Hepatocyte (in vitro differentiated cells): ENCODE data around the gene KRT8. TPM values are rescaled to one million over a fixed set of nuclear protein-coding genes. Genes with fewer than 3 reads are reported as not detected.
A peak's percentile ranks its signal among the peaks of the same experiment; 100 is the strongest.

Experiments
- DNase-seq: peaks from one replicate; pipeline ENCODE4 v3.0.0-alpha.2; 2016; ENCODE audit warnings: low spot score
- H2AFZ ChIP-seq: fragments of 200-600 bp; sonication (generic); 2 replicates; pipeline ENCODE4 v1.6.0; 2016; ENCODE audit warnings: antibody characterized with exemption, mild to moderate bottlenecking
- H3K27ac ChIP-seq: fragments of 200-600 bp; sonication (generic); 2 replicates; pipeline ENCODE4 v1.5.1; 2016; ENCODE audit warnings: mild to moderate bottlenecking
- H3K27me3 ChIP-seq: fragments of 200-600 bp; sonication (generic); 2 replicates; pipeline ENCODE4 v1.6.1; 2016
- H3K36me3 ChIP-seq: fragments of 200-600 bp; sonication (generic); replicated peaks from 2 replicates; pipeline ENCODE4 v1.5.1; 2016; ENCODE audit warnings: low read depth; ENCODE audit not compliant: insufficient read depth
- H3K4me1 ChIP-seq: fragments of 200-600 bp; sonication (generic); 2 replicates; pipeline ENCODE4 v1.5.1; 2016; ENCODE audit warnings: mild to moderate bottlenecking, moderate library complexity; ENCODE audit not compliant: insufficient read depth
- H3K4me2 ChIP-seq: fragments of 200-600 bp; sonication (generic); 2 replicates; pipeline ENCODE4 v1.6.0; 2016
- H3K4me3 ChIP-seq: fragments of 200-600 bp; sonication (generic); 2 replicates; pipeline ENCODE4 v1.5.1; 2016; ENCODE audit warnings: mild to moderate bottlenecking
- H3K79me2 ChIP-seq: fragments of 200-600 bp; sonication (generic); 2 replicates; pipeline ENCODE4 v1.6.0; 2017; ENCODE audit warnings: mild to moderate bottlenecking
- H3K9me2 ChIP-seq: fragments of 200-600 bp; sonication (generic); replicated peaks from 2 replicates; pipeline ENCODE4 v1.6.0; 2017; ENCODE audit warnings: mild to moderate bottlenecking; ENCODE audit not compliant: insufficient read depth
- H3K9me3 ChIP-seq: fragments of 200-600 bp; sonication (generic); 2 replicates; pipeline ENCODE4 v1.5.1; 2016; ENCODE audit warnings: low read depth, mild to moderate bottlenecking
- H4K20me1 ChIP-seq: fragments of 200-600 bp; sonication (generic); 2 replicates; pipeline ENCODE4 v1.6.0; 2016; ENCODE audit warnings: mild to moderate bottlenecking; ENCODE audit not compliant: insufficient read depth, poor library complexity, severe bottlenecking
- CTCF ChIP-seq: fragments of 200-600 bp; sonication (generic); IDR thresholded peaks from 2 replicates; pipeline ENCODE4 v1.5.1; 2016; ENCODE audit warnings: antibody characterized with exemption, mild to moderate bottlenecking; ENCODE audit not compliant: poor library complexity
- EZH2 ChIP-seq: fragments of 200-600 bp; sonication (generic); IDR thresholded peaks from 2 replicates; pipeline ENCODE4 v1.6.1; 2016; ENCODE audit warnings: antibody characterized with exemption, mild to moderate bottlenecking, borderline replicate concordance
- EZH2phosphoT487 ChIP-seq: fragments of 200-600 bp; sonication (generic); IDR thresholded peaks from one replicate; pipeline ENCODE4 v1.6.1; 2018; ENCODE audit warnings: antibody characterized with exemption, mild to moderate bottlenecking, low read depth, moderate library complexity; ENCODE audit not compliant: unreplicated experiment, severe bottlenecking
- WGBS: methylation state at CpG from one replicate; pipeline ENCODE4 v1.1.6; 2016; ENCODE audit warnings: low lambda C conversion rate; ENCODE audit errors: missing lambda C conversion rate; 5-methylcytosine and 5-hydroxymethylcytosine counted together
- polyA plus RNA-seq: library from polyadenylated mRNA; unstranded; fragments of >200 nt; fragmentation: Nextera tagmentation; extraction: Ambion mirVana; gene quantifications from 2 replicates; pipeline ENCODE4 v1.2.1, GENCODE V29; 2016
- total RNA-seq: library from RNA; depleted of rRNA; stranded (reverse); fragments of >200 nt; gene quantifications from 2 replicates; pipeline ENCODE4 v1.2.3, GENCODE V29; 2014

Gene KRT8
- total and polyA plus RNA-seq, 2 experiments from 2014 or later = 1,381 to 2,058 TPM

GRCh38 chr12:52906191-52906601 lies 1.3 kb upstream of the KRT8 start:
- Histone ChIP-seq H3K9me2 (no peaks in the 10 kb centered on the region), H3K4me3 (no peak overlapping the region), H3K36me3 (peaks cover under 1% of the 10 kb centered on the region), H4K20me1 (peaks cover 29% of the 10 kb centered on the region), H3K4me1 (peaks cover 49% of the 10 kb centered on the region), H3K79me2 (peaks cover 65% of the 10 kb centered on the region), H3K27ac (peak overlapping the region; percentile 95), H3K27me3 (no peaks in the 10 kb centered on the region), H2AFZ (no peak overlapping the region), H3K4me2 (peak overlapping the region; percentile 61), H3K9me3 (no peaks in the 10 kb centered on the region)
- TF ChIP-seq EZH2 = no peak
- TF ChIP-seq CTCF = no peak
- TF ChIP-seq EZH2phosphoT487 = no peak
- WGBS = 90% methylated on average over 7 of the region's 7 CpGs
- DNase-seq = no peak

GRCh38 chr12:52903855-52904508 lies 894 bp downstream of the KRT8 start:
- DNase-seq = peak; percentile 86

GRCh38 chr12:52903285-52903854 lies 1.5 kb downstream of the KRT8 start:
- Histone ChIP-seq H3K9me2 (no peaks in the 10 kb centered on the region), H3K4me2 (peak overlapping the region; percentile 74), H4K20me1 (peaks cover 55% of the 10 kb centered on the region), H3K4me1 (peaks cover 53% of the 10 kb centered on the region), H3K27me3 (no peaks in the 10 kb centered on the region), H3K9me3 (no peaks in the 10 kb centered on the region), H2AFZ (no peak overlapping the region), H3K36me3 (peaks cover 5% of the 10 kb centered on the region), H3K27ac (peak overlapping the region; percentile 95), H3K4me3 (peak overlapping the region; percentile 28), H3K79me2 (peaks cover 65% of the 10 kb centered on the region)
- DNase-seq = peak; percentile 87
- WGBS = 4% methylated on average over 26 of the region's 34 CpGs
- TF ChIP-seq EZH2phosphoT487 = no peak
- TF ChIP-seq EZH2 = no peak
- no peak for TF ChIP-seq CTCF

More at GRCh38 chr12:52903855-52904508, 894 bp downstream of the KRT8 start:
- no peaks in the 10 kb centered on the region for H3K27me3 ChIP-seq
- peaks cover 57% of the 10 kb centered on the region for H3K4me1 ChIP-seq
- H3K36me3 ChIP-seq = peaks cover 5% of the 10 kb centered on the region
- H3K4me2 ChIP-seq = peak overlapping the region; percentile 74
- peak overlapping the region; percentile 28 for H3K4me3 ChIP-seq
- H3K9me2 ChIP-seq = no peaks in the 10 kb centered on the region
- peak; percentile 56 for TF ChIP-seq EZH2phosphoT487
- no peak for TF ChIP-seq EZH2
- no peak for TF ChIP-seq CTCF
- H3K27ac ChIP-seq = peak overlapping the region; percentile 95
- H3K9me3 ChIP-seq = no peaks in the 10 kb centered on the region
- peaks cover 66% of the 10 kb centered on the region for H3K79me2 ChIP-seq
- WGBS = 11% methylated on average over 19 of the region's 31 CpGs
- no peak overlapping the region for H2AFZ ChIP-seq
- peaks cover 50% of the 10 kb centered on the region for H4K20me1 ChIP-seq
